Astrocyte (in vitro differentiated cells and primary cell): Measurements from ENCODE around the gene LRP11. TPM values are rescaled to one million over a fixed set of nuclear protein-coding genes. Genes with fewer than 3 reads are reported as not detected.

ENCODE experiments used
- DNase-seq: peaks from one replicate; pipeline ENCODE4 v3.0.0-alpha.2; 2010; ENCODE audit warnings: low read depth
- FAIRE-seq: peaks from 2 replicates; lab custom pipeline; 2011; peaks lifted over from hg19 to GRCh38; lab: Jason Lieb, UNC
- H2AFZ ChIP-seq: 2 replicates; pipeline ENCODE4 v1.6.0; 2012; ENCODE audit warnings: low read depth, low read length, inconsistent platforms
- H3K27ac ChIP-seq: 2 replicates; pipeline ENCODE4 v1.5.1; 2011; ENCODE audit warnings: low read depth, low read length, inconsistent platforms
- H3K27me3 ChIP-seq: 2 replicates; pipeline ENCODE4 v1.6.0; 2011; ENCODE audit warnings: low read length, inconsistent platforms; ENCODE audit not compliant: insufficient read depth
- H3K36me3 ChIP-seq: 2 replicates; pipeline ENCODE4 v1.5.1; 2011; ENCODE audit warnings: low read length, inconsistent platforms; ENCODE audit not compliant: insufficient read depth
- H3K4me1 ChIP-seq: 2 replicates; pipeline ENCODE4 v1.5.1; 2011; ENCODE audit warnings: low read length, inconsistent platforms; ENCODE audit not compliant: insufficient read depth
- H3K4me2 ChIP-seq: 2 replicates; pipeline ENCODE4 v1.6.0; 2012; ENCODE audit warnings: low read length, inconsistent platforms
- H3K4me3 ChIP-seq: 2 replicates; pipeline ENCODE4 v1.5.1; 2011; ENCODE audit warnings: low read depth, mild to moderate bottlenecking, low read length, inconsistent platforms; ENCODE audit not compliant: insufficient read depth
- H3K79me2 ChIP-seq: 2 replicates; pipeline ENCODE4 v1.6.0; 2012; ENCODE audit warnings: mild to moderate bottlenecking, low read length, inconsistent platforms; ENCODE audit not compliant: insufficient read depth
- H3K9ac ChIP-seq: 2 replicates; pipeline ENCODE4 v1.6.0; 2012; ENCODE audit warnings: mild to moderate bottlenecking, low read length, inconsistent platforms
- H3K9me3 ChIP-seq: 2 replicates; pipeline ENCODE4 v1.5.1; 2012; ENCODE audit warnings: low read depth, mild to moderate bottlenecking, low read length, inconsistent platforms; ENCODE audit not compliant: insufficient read depth
- H4K20me1 ChIP-seq: 2 replicates; pipeline ENCODE4 v1.6.0; 2012; ENCODE audit warnings: low read length, inconsistent platforms; ENCODE audit not compliant: insufficient read depth
- H3K27ac Mint-ChIP-seq: one replicate; pipeline ENCODE4 v1.8.0; 2021; ENCODE audit warnings: mild to moderate bottlenecking, mixed read lengths; ENCODE audit not compliant: unreplicated experiment
- H3K27me3 Mint-ChIP-seq: one replicate; pipeline ENCODE4 v1.8.0; 2021; ENCODE audit warnings: low read depth, mixed read lengths; ENCODE audit not compliant: unreplicated experiment
- H3K36me3 Mint-ChIP-seq: one replicate; pipeline ENCODE4 v1.8.0; 2021; ENCODE audit warnings: low read depth, mixed read lengths; ENCODE audit not compliant: unreplicated experiment
- H3K4me1 Mint-ChIP-seq: one replicate; pipeline ENCODE4 v1.8.0; 2021; ENCODE audit warnings: low read depth, mixed read lengths; ENCODE audit not compliant: unreplicated experiment
- H3K4me3 Mint-ChIP-seq: one replicate; pipeline ENCODE4 v1.8.0; 2021; ENCODE audit warnings: mild to moderate bottlenecking, moderate library complexity, mixed read lengths; ENCODE audit not compliant: unreplicated experiment
- H3K9me3 Mint-ChIP-seq: one replicate; pipeline ENCODE4 v1.8.0; 2021; ENCODE audit warnings: mild to moderate bottlenecking, mixed read lengths; ENCODE audit not compliant: unreplicated experiment
- EZH2 ChIP-seq: IDR thresholded peaks from 2 replicates; pipeline ENCODE4 v1.6.1; 2012; ENCODE audit warnings: mild to moderate bottlenecking, low read length, inconsistent platforms; ENCODE audit not compliant: insufficient read depth
- total RNA-seq: library from RNA; stranded (reverse); gene quantifications from 2 replicates; pipeline ENCODE4 v1.2.1, GENCODE V29; 2021
- TF ChIP-seq, protein P1 (sequence below): IDR thresholded peaks from 2 replicates; pipeline ENCODE4 v1.5.1; 2011; ENCODE audit warnings: low read depth, mild to moderate bottlenecking, inconsistent platforms, low read length, moderate library complexity; ENCODE audit not compliant: insufficient read depth

LRP11 gene
- total RNA-seq, 1 donor from 2014 or later: 24.2 TPM

DNA sequence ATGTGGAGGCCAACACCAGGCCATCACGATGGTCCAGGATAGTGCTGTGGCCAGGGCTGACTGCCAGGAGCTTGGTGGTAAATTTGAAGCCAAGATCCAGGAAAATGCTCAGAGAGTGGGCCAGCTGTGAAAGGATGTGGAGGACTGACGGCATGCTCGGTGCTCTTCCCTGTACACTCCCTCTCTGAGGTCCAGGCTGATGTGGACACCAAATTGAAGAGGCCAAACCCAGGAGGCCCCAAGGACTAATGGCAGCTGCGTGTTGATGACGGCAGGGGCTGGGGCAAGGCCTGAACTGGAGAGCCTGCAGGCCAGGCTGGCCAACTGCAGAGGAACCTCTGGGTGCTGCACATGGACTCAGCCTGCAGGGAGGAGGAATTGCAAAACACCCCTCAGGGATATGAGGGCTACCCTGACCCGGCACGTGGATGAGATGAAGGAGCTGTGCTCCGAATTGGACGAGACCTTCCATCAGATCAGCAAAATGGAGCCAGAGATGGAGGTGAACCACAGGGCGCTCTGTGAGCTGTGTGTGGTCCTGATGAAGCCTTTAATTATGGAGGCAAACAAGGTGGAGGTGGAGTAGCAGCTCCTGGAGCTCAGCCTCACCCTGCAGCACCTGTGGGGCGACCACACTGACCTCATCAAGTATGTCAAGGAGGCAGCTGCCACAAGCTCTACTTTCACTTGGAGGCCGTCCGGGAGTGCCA lies 40.7 kb upstream of the LRP11 start:
- H3K36me3 ChIP-seq: no peaks in the 10 kb centered on the region
- H3K27me3 ChIP-seq: no peaks in the 10 kb centered on the region
- H2AFZ ChIP-seq: no peak overlapping the region
- no peak for DNase-seq
- H3K4me1 Mint-ChIP-seq: no peaks in the 10 kb centered on the region
- H3K27ac Mint-ChIP-seq: no peak overlapping the region
- no peak for FAIRE-seq
- no peak overlapping the region for H3K4me2 ChIP-seq
- no peaks in the 10 kb centered on the region for H3K4me1 ChIP-seq
- no peaks in the 10 kb centered on the region for H4K20me1 ChIP-seq
- H3K9me3 ChIP-seq: peaks cover 10% of the 10 kb centered on the region
- peaks cover 60% of the 10 kb centered on the region for H3K27me3 Mint-ChIP-seq
- no peaks in the 10 kb centered on the region for H3K36me3 Mint-ChIP-seq
- no peaks in the 10 kb centered on the region for H3K79me2 ChIP-seq
- no peak overlapping the region for H3K27ac ChIP-seq
- H3K4me3 ChIP-seq: no peak overlapping the region
- H3K9ac ChIP-seq: no peak overlapping the region
- no peak overlapping the region for H3K4me3 Mint-ChIP-seq
- H3K9me3 Mint-ChIP-seq: peaks cover 12% of the 10 kb centered on the region
- no peak for TF ChIP-seq EZH2

DNA sequence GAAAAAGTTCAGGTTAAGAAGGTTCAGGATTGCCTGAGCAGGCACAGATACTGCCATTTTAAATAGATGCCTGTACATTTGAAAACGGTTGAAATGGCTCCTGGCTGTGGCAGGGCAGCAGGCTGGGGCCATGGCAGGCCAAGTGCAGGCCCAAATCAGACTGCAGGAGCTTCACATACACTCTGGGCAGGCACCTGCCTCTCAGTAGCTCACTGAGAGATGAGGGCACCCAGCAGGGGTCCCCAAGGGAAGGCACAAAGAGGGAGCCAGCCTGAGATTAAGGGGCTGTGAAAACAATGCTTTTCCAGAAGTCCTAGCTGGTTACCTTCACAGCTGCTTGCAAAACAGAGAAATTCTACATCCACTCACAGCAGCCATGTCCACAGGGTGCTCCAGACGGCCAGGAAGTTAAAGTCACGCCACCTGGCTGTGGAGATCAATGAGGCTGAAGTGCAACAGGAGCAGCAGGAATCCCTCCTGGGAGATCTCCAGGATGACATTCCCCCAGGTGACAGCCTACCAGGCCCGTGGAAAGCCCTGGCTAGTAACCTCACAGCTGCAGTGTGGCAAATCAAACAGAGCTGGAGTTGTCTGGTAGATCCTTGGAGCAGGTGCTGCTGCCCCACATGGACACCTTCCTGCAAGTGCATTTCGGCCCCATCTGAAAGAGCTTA lies 39.9 kb upstream of the LRP11 start:
- no peaks in the 10 kb centered on the region for H3K4me1 Mint-ChIP-seq
- H3K9me3 ChIP-seq: peaks cover 8% of the 10 kb centered on the region
- no peaks in the 10 kb centered on the region for H3K4me1 ChIP-seq
- no peak overlapping the region for H2AFZ ChIP-seq
- no peak overlapping the region for H3K4me2 ChIP-seq
- no peaks in the 10 kb centered on the region for H3K36me3 ChIP-seq
- H3K4me3 ChIP-seq: no peak overlapping the region
- no peaks in the 10 kb centered on the region for H3K79me2 ChIP-seq
- H3K4me3 Mint-ChIP-seq: no peak overlapping the region
- TF ChIP-seq, protein P1, sequence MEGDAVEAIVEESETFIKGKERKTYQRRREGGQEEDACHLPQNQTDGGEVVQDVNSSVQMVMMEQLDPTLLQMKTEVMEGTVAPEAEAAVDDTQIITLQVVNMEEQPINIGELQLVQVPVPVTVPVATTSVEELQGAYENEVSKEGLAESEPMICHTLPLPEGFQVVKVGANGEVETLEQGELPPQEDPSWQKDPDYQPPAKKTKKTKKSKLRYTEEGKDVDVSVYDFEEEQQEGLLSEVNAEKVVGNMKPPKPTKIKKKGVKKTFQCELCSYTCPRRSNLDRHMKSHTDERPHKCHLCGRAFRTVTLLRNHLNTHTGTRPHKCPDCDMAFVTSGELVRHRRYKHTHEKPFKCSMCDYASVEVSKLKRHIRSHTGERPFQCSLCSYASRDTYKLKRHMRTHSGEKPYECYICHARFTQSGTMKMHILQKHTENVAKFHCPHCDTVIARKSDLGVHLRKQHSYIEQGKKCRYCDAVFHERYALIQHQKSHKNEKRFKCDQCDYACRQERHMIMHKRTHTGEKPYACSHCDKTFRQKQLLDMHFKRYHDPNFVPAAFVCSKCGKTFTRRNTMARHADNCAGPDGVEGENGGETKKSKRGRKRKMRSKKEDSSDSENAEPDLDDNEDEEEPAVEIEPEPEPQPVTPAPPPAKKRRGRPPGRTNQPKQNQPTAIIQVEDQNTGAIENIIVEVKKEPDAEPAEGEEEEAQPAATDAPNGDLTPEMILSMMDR: no peak
- TF ChIP-seq EZH2: no peak
- H3K9me3 Mint-ChIP-seq: peaks cover 11% of the 10 kb centered on the region
- H3K27me3 ChIP-seq: no peaks in the 10 kb centered on the region
- H3K27me3 Mint-ChIP-seq: peaks cover 68% of the 10 kb centered on the region
- no peak overlapping the region for H3K27ac Mint-ChIP-seq
- H3K9ac ChIP-seq: no peak overlapping the region
- no peak overlapping the region for H3K27ac ChIP-seq
- DNase-seq: no peak
- FAIRE-seq: no peak
- no peaks in the 10 kb centered on the region for H4K20me1 ChIP-seq
- no peaks in the 10 kb centered on the region for H3K36me3 Mint-ChIP-seq

DNA sequence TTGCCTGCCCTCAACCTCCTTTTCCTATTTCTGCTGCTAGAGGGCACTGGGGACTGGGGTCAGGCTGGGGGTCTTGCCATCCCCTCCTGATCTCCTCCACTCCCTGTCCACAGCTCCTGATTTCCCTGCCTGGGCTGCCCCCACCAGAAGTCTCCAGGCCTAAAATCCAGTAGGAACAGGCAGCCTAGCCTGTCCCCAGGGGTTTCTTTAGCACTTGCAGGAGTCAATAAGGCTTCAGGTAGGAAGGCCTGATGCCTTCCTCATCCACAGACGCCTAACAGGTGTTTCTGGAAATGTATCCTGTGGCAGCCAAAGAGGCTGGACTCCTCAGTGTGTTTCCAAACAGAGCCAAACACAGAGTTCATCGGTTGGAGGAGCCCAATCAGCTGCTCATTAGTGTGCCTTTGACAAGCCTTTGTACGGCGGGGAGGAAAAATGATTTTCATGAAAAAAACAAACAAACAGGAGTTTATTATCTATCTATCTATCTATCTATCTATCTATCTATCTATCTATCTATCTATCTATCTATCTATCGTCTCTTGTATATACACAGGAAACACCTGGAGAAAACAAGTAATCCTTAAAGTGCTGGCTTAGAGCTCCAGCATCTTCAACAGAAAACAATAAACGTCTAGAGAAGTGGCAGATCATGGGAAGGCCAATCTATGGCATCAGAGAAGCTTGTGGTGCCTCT lies 37.4 kb upstream of the LRP11 start:
- Histone ChIP-seq H3K79me2 (no peaks in the 10 kb centered on the region), H3K4me1 (peaks cover 10% of the 10 kb centered on the region), H3K4me3 (no peak overlapping the region), H3K4me2 (no peak overlapping the region), H3K36me3 (no peaks in the 10 kb centered on the region), H3K9ac (no peak overlapping the region), H3K27me3 (no peaks in the 10 kb centered on the region), H4K20me1 (no peaks in the 10 kb centered on the region), H3K27ac (no peak overlapping the region), H3K9me3 (no peaks in the 10 kb centered on the region), H2AFZ (no peak overlapping the region)
- no peak for FAIRE-seq
- DNase-seq: no peak
- Mint-ChIP-seq H3K9me3 (peaks cover 3% of the 10 kb centered on the region), H3K36me3 (no peaks in the 10 kb centered on the region), H3K4me3 (no peak overlapping the region), H3K27ac (no peak overlapping the region), H3K4me1 (peaks cover 2% of the 10 kb centered on the region), H3K27me3 (peaks cover 69% of the 10 kb centered on the region)
- TF ChIP-seq, protein P1: no peak
- TF ChIP-seq EZH2: no peak
